Activated CD4-positive, alpha-beta T cell treated with anti-CD3 and anti-CD28 coated beads, Interleukin-10, Interleukin-2, amounts not matched to agents 100 ng/mL and 50 ng/mL, durations not matched to agents 16 hours and 8 hours (primary cell): ENCODE results near the gene NT5C3B.
"Not testable (repeated sequence)": the region's sequence is repeated elsewhere in the genome, so short reads cannot be mapped to it uniquely, and the experiment has no call there.

Source experiments
- DNase-seq: peaks from one replicate; pipeline ENCODE4 v3.0.0-alpha.2; 2020

NT5C3B gene

DNA sequence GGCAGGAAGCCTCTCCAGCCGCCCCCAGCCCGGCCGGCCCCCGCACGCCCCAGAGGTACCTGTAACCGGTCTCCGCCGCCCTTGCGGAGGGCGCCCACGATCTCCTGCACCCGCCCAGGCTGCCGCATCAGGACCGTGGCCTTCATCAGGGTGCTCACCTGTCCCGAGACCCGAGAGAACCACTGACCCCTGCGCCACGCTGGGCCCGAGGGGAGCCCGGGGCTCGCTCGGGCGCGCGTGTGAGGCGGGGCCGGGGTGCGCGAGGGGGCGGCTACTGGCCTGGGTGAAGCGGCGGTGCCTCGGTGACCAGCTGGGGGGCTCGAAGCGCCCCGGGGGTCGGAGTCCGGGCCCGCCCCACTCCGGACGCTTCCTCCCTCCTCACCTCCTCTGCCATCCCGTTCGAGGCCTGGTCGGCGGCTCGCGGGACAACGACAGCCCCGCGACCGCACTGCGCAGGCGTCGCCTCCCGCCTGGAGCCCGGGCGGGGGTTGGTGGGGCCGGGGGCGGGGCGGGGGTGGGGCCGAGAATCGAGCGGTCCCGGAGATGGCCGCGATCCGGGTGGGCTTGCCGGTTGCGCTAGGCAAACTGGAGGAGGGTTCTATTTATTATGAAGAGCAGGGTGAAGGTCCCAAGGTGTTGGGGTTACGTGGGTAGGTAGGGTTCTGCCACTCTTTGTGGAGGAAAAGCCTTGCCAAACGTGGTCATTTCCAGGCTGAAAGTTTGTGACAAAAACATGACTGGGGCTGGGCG, at the start of gene NT5C3B:
TSS of gene NT5C3B (minus strand) at position 433 of the 750 bp plus-strand sequence. CDS start at position 394, 39 bp downstream.
- peak; percentile 75 for DNase-seq

- DNase-seq: no peak
Observed at GRCh38 chr17:41885733-41886132, 49.7 kb upstream of the NT5C3B start.

GRCh38 chr17:41882756-41883155, 46.7 kb upstream of the NT5C3B start:
- no peak for DNase-seq

GRCh38 chr17:41880130-41880529, 44.1 kb upstream of the NT5C3B start:
- no peak for DNase-seq

- not testable (repeated sequence) for DNase-seq
Observed at GRCh38 chr17:41874293-41874670, 38.2 kb upstream of the NT5C3B start.

GRCh38 chr17:41873559-41874292, 37.7 kb upstream of the NT5C3B start:
- DNase-seq: no peak

- no peak for DNase-seq
Observed at GRCh38 chr17:41871789-41872188, 35.8 kb upstream of the NT5C3B start.

DNA sequence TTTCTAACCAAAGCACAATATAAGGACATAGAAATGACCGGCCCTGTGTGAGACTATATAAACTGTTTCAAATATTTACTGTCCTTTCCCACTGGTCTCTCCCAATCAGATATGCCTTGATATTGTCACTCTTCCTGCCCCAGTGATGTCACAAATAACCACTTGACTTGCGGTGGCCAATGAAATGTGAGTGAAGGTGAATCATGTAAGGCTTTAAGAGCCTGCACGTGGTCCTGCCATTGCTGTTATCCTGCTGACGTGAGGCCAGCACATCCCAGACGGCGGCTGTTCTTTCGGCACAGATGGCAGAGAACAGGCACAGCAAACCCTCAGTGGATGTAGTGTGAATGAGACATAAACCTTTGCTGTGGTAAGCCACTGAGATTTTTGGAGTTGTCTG, 34.6 kb upstream of the NT5C3B start:
- no peak for DNase-seq

DNA sequence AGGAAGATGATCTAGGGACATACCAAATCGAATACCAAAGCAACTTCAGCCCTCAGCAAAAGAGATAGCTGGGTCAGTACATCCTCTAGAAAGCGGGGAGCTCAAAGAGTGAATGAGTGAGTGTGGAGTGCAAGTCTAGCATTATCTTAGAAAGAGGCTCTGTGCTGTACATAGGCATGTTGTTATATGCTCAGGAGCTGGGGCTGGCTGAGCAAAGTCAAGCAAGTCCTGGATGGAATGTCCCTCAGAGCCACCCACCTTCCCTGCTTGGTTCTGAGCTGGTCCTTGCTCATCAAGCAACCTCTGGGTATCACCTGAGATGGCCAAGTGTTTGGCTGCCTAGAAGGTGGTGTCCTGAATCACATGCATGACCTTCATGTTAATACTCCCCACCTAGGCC, 34.1 kb upstream of the NT5C3B start:
- DNase-seq: no peak

DNA sequence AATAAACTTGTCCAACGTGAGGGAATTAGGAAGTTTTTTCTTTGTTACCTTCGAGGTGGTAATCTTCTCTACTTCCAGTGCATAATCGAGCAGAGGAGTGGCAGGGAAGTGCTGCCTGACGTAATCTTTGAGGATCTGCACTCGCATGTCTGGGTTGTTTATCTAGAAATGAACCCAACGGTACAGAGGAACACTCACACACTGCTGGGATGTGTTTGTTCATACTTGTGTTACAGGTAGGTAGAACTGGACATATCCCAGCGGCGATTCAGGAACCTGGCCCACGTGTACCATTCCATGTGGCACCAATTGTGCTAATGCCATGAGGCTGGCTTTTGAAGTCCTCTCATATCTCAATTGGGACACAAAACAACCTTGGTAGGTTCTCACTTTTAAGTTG, 33.4 kb upstream of the NT5C3B start:
- no peak for DNase-seq

GRCh38 chr17:41868568-41868967, 32.5 kb upstream of the NT5C3B start:
- DNase-seq: no peak

DNA sequence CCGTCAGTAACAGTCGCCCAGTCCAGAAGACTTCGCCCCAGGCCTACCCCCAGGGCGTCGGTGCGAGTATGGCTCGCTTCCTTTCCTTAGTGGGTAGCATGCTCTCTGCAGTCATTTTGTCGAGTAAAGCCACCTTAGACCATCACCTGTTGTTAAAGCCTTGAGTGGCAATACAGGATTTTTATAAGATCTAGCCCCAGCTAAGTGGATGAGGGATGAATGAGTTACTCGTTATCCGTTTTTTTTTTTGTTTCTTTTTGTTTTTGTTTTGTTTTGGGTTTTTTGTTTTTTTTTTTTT, 29.5 kb upstream of the NT5C3B start:
- no peak for DNase-seq

GRCh38 chr17:41864836-41865595, 29.0 kb upstream of the NT5C3B start, which contains the start of gene KLHL11:
TSS of gene KLHL11 (minus strand) at chr17:41865423. CDS start at chr17:41865370, 53 bp downstream.
- peak; percentile 94 for DNase-seq

- no peak for DNase-seq
Observed at GRCh38 chr17:41864498-41864835, 28.4 kb upstream of the NT5C3B start.

DNA sequence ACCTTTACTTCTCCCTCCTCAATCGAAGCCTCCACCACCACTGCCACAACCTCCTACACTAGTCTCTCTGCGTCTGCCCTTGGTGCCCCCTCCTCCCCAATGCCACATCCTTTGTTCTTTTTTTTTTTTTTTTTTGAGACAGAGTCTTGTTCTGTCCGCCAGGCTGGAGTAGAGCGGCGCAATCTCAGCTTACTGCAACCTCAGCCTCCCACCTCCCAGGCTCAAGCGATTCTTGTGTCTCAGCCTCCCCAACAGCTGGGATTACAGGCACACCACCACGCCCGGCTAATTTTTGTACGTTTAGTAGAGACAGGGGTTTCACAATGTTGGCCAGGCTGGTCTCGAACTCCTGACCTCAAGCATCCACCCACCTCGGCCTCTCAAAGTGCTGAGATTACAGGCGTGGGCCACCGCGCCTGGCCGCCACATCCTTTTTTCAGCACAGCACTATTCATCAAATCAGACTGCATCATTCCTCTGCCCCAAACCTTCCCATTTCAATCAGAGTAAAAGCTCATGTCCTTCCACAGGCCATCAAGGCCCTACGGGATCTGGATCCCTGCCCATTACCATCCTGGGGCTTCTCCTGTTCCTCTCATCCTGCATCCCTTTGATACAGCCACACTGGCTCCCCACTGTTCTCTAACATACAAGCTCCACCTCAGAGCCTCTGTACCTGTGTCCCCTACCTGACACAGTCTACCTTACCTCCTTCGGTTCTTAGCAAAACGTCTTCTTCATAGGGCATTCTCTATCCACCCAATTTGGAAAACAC, 27.2 kb upstream of the NT5C3B start:
- DNase-seq: peak; percentile 48

GRCh38 chr17:41860254-41860931, 24.4 kb upstream of the NT5C3B start:
- DNase-seq: no peak

DNA sequence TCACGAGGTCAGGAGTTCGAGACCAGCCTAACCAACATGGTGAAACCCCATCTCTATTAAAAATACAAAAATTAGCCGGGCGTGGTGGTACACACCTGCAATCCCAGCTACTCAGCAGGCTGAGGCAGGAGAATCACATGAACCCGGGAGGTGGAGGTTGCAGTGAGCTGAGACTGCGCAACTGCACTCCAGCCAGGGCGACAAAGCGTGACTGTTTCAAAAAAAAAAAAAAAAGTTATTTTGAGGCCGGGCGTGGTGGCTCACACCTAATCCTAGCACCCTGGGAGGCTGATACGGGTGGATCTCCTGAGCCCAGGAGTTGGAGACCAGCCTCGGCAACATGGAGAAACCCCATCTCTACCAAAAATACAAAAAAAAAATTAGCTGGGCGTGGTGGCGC, 15.3 kb upstream of the NT5C3B start:
- DNase-seq: not testable (repeated sequence)

DNA sequence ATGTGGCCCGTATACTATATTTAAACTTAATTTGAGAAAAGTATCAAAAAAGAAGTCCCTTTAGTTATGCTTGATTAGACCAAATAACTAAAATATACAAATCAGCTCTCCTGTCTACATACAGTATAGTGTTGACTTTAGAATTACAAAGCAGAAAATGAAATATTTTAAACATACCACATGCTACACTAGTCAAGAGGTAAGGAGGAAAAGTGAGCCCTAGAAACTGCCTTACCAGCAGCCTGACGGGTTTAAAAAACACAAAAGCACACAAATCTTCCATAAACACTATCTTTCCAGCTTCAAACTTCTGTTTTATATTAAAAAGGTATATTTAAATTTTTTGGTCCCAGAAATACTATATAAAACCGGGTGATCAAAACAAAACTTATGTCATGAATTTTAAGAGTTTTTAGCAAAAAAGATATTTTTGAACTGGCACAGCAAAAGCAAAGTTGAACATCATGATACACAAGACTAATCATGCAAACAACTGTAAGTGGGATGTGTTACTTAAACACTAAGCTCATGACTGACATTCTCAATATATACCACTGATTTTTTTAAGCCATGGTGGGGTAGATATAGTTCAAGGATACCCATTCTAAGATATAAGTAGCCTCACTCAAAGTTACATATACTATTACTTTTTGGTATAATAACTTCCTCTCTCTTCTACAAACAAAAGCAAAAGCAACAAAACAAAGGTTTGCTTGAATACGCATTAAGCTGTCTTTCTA, 13.4 kb upstream of the NT5C3B start:
- no peak for DNase-seq

DNA sequence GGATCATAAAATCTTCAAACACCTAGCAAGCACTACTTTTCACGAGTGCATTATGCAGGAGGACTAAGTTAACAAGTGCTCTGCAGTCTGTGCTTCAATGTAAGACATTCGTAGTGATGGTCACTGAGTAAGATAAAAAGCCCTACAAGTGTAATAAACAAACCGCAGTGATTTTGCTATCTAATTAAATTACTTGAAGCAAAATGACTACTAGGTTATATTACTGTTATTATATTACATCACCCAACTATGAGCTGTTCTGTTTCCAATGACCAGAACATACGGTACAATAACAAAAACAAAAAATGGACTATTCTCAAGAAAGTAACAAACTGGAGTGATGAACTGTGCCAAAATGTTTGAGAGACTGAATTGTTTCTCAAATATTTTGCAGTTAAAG, 12.8 kb upstream of the NT5C3B start:
- DNase-seq: no peak

- DNase-seq: no peak
Observed at GRCh38 chr17:41844971-41845370, 8.9 kb upstream of the NT5C3B start.

DNA sequence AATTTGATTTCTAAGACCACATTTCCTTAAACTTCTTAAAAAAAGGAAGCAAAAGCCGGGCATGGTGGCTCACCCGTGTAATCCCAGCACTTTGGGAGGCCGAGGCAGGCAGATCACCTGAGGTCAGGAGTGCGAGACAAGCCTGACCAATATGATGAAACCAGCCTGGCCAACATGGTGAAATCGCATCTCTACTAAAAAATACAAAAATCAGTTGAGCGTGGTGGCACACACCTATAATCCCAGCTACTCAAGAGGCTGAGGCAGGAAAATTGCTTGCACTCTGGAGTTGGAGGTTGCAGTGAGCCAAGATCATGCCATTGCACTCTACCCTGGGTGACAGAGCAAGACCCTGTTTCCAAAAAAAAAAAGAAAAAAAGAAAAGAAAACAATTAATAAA, 4.7 kb upstream of the NT5C3B start:
- not testable (repeated sequence) for DNase-seq

- not testable (repeated sequence) for DNase-seq
Observed at GRCh38 chr17:41839448-41839847, 3.4 kb upstream of the NT5C3B start.
